HT-29 (cell line): ENCODE results near the gene RPS6KA4. TPM values are rescaled to one million over a fixed set of nuclear protein-coding genes. Genes with fewer than 3 reads are reported as not detected.

Experiments
- DNase-seq: peaks from one replicate; pipeline ENCODE4 v3.0.0-alpha.2; 2015; ENCODE audit warnings: low spot score
- total RNA-seq: library from RNA; depleted of rRNA; stranded (reverse); fragments of >200 nt; shearing (Covaris generic); gene quantifications from 2 replicates; pipeline ENCODE4 v1.2.3, GENCODE V29; 2014

The RPS6KA4 gene
- total RNA-seq, 1 experiment from 2014 or later = 149 TPM

DNA sequence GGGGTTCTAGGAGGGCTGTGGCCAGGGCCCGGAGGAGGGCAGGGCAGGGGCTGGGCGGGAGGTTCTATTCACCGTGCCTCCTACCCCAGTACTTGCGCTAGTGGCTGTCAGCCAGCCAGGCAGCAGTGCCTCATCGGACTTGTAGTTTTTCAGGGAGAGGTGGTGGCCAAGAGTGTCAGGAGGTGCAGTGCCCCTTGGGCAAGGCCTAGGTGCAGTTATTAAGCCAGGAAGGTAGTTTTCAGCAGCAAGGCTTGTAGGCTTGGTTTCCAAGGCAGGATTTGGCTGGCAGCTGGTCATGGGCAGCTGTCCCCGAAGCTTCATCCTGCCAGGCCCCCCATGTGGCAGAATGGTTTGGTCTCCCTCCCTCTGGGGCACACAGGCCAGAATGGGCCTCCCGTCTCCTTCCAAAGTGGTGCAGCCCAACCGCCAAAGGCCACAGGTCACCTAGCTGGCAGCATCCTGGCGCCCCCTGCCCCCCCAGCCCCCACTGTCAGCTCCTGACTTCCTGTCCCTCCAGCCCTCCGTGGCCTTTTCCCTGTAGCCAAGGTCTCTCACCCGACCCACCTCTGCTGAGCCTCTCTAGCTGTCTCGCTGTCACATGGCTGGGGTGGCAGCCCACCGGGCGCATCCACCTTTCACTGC, 10.5 kb upstream of the RPS6KA4 start:
- DNase-seq = no peak

DNA sequence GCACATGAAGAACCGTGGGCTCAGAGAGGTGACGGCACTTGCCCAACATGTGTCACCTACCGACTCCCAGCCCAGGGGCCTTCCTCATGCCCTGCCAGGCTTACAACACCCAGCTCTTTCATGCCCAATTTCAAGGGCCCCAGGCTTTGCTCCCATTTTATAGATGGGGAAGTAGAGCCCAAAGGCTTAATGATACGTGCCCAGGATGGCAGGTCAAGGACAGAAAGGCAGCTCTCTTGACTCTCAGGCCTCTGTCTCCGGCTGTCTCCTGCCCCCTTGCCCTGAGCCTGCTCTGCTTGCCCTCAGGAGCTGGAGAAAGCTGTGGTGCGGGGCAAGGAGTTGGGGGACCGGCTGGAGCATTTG, 10.0 kb upstream of the RPS6KA4 start:
- no peak for DNase-seq

DNA sequence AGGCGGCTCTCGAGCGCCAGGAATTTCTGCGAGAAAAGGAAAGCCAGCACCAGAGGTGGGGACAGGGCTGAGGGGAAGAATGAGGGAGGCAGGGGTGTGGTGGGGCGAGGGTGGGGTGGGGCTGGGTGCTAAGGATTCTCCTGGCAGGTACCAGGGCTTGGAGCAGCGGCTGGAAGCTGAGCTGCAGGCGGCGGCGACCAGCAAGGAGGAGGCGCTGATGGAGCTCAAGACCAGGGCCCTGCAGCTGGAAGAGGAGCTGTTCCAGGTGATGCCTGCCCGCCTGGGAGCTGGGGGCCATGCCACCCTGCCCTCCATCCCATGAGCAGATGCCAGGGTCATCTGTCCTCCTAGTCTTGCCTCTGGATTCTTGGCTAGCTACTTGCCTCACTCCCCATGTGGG, 9.6 kb upstream of the RPS6KA4 start:
- no peak for DNase-seq

DNA sequence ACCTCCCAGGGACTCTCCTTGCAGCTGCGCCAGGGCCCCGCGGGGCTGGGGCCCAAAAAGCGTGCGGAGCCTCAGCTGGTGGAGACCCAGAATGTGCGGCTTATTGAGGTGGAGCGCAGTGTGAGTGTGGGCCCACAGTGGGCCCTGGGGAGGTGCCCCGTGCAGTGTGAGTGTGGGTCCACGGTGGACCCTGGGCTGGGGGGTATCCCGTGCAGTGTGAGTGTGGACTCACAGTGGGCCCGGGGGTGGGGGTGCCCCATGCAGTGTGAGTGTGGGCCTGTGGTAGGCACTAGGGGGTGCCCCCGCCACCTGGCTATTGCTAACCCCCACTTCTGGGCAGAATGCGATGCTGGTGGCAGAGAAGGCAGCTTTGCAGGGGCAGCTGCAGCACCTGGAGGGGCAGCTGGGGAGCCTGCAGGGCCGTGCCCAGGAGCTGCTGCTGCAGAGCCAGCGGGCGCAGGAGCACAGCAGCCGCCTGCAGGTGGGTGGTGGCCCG, 7.8 kb upstream of the RPS6KA4 start:
- no peak for DNase-seq

DNA sequence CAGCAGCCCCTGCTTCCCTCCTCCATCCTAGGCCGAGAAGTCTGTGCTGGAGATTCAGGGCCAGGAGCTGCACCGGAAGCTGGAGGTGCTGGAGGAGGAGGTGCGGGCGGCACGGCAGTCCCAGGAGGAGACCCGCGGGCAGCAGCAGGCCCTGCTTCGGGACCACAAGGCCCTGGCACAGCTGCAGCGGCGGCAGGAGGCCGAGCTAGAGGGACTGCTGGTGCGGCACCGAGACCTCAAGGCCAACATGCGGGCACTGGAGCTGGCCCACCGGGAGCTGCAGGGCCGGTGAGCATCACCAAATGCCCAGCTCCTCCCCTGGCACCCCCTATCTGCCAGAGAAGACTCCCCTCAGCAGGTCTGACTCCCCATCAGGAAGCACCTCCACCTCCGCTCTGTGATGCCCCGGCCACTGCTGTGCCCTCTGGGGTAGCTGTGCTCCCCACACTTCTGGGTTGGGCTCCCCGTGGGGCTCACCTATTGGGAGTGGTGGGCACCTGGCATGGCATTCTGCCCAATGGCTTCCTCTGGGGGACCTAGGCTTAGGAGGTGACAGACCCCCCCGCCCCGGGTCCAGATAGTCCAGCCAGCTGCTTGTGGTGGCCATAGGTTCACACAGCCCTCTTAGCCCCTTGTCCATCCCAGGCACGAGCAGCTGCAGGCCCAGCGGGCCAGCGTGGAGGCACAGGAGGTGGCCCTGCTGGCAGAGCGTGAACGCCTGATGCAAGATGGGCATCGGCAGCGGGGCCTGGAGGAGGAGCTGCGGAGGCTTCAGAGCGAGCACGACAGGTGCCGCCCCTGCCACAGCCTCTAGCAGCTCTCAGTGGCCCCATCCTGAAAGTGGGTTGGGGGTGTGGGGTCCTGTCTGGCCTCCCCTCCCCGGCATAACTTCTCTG, 6.6 kb upstream of the RPS6KA4 start:
- DNase-seq = no peak

DNA sequence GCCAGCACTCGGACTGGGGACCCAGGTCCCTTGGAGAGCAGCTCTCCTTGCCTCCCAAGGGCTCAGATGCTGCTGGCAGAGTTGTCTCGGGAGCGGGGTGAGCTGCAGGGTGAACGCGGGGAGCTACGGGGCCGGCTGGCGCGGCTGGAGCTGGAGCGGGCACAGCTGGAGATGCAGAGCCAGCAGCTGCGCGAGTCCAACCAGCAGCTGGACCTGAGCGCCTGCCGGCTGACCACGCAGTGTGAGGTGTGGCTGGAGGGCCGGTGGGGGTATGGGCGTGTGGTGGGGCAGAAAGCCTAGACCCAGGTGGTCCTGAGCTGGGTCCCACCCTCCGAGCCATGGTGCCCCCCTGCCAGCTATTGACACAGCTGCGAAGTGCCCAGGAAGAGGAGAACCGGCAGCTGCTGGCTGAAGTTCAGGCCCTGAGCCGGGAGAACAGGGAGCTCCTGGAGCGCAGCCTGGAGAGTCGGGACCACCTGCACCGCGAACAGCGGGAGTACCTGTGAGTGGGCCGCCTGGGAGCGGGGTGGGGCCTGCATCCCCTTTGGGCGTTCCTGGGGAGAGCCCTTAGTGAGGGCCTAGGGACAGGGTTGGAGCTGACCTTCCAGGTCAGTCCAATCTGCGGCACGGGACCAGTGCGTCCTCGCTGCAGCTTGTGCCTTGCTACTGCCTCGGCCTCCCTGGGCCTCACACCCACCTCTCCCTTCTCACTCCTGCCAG, 5.8 kb upstream of the RPS6KA4 start:
- no peak for DNase-seq

DNA sequence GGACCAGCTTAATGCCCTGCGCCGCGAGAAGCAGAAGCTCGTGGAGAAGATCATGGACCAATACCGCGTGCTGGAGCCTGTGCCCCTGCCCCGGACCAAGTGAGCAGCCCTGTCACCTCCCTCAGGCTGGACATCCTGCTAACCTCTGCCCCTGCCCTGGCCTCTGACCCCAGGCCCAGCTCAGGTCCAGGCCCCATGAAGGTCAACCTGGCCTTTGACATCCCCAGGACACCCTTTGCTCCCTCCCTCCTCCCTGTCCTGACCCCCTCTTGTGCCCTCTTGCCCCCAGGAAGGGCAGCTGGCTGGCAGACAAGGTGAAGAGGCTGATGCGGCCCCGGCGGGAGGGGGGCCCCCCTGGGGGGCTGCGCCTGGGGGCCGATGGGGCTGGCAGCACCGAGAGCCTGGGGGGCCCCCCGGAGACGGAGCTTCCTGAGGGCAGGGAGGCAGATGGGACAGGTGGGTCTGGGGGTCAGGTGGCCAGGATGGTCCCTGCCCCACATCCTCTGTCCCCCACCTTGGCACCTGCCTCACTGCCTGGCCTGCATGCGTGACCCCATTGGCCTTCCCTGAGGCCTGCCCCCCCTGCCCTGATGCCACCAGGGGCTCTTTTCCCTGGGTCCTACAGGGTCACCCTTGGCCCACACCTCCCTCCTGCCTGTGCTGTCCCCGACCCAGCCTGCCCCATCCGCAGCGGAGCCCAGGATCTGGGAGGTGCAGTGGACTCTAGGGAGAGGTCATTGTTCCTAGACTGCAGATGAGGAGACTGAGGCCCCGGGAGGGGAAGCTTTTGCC, 5.1 kb upstream of the RPS6KA4 start:
- no peak for DNase-seq

DNA sequence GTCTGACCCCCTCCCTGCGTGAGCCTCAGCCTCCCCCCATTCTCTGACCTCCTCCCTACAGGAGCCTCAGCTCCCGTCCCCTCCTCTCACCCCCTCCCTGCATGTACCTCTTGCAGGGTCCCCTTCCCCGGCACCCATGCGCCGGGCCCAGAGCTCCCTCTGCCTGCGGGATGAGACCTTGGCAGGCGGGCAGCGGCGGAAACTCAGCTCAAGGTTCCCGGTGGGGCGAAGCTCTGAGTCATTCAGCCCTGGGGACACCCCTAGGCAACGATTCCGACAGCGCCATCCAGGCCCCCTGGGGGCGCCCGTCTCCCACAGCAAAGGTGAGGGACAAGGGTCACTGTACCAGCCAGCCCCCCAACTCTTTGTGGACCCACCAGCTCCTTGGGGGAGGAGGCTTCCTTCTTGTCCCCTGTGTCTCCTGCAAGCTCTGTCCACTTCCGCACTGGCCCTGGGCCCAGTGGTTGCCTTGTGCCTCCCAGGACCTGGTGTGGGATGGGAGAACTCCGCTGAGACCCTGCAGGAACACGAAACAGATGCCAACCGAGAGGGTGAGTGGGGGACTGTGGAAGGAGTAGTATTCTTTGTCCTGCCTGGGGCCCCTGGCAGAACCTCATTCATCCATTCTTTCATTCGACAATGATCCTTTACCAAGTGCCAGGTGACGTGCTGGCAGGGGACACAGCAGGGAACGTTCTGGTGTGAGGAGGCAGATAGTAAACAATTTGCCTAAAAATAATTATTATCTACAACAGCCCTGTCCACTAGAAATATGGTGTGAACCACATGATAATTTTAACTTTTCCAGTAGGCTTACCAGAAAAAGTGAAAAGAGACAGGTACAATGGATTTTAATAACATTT, 3.7 kb upstream of the RPS6KA4 start:
- peak; percentile 94 for DNase-seq

DNA sequence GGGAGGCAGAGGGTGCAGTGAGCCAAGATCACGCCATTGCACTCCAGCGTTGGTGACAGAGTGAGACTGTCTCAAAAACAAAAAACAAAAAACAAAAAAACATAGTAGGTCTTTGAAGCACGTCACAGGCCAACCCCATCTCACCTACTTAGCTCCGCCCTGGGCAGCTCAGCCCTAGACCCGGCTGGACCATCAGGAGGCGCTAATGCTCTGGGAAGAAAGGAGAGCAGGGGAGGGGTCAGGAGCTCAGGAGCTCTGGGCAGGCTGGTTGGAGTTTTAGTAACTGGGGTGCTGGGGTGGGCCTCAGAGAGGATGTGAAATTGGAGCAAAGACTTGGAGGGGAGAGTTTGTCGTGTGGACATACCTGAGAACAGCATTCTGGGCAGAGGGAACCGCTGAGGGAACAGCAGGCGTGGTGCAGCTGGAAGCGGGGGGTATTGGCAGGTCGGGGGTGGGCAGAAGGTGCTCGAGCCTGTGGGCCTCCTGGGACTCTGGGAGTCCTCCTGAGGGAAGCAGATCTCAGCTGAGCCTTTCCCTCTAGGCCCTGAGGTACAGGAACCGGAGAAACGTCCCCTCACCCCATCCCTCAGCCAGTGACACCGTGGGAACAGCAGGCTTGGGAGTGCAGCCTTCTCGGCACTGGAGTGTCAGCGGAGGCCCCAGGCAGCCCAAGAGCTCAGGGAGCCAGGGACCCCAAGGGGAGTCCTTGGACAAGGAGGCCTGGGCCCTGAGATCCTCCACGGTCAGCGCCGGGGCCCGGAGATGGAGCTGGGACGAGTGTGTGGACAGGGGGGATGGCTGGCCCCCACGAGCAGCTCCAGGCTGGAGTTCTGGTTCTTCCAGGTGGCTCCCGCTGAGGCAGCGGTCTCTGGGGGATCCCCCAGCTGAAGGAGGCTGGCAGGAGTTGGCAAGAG, 2.2 kb upstream of the RPS6KA4 start:
- DNase-seq = peak; percentile 66

DNA sequence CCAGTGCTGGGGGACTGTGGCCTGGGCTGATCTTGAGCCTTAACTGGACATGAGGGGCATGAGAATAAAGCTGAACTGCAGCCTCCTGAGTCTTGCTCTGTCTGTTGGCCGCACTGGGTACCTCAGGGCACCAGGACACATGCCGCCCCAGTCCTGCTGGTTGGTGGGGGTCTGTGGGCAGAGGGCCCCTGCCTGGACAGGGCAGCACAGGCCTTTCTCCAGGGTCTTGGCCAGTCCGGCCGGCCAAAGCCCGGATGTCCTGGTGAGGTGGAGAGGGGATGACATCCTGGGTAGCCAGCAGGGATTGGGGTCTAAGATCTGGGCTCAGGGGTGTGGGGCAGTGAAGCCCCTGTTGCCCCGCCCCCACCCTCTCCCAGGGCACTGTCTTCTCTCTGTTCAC, 1.5 kb upstream of the RPS6KA4 start:
- no peak for DNase-seq

DNA sequence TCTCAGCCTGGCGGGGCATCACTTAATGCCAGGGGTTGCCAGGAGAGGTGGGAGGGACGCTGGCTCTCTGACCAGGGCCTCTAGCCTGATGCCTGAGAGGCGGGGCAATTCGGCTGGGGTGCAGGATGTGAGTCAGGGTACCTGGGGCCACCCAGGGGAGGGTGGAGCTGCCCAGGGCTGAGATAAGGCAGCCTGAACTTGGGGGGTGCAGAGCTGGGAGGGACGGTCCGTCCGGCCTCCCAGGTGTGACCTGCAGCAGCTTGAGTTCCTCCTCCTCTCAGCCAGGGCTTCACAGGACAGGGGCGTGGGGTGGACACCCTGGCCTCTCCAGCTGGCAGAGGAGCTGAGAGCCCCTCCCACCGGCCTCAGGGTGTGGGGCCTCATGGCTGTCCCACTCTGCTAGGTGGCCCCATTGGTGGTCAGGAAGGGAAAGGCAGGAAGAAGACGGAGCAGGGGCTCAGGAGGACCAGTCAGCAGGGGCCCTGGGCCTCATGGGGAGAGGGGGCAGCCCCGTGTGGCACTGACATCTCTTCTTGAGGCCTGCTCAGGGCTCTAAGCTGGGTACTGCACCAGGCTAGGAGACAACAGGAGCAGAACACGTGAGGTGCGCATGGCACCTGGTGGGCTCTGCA, 942 bp upstream of the RPS6KA4 start:
- peak; percentile 67 for DNase-seq

DNA sequence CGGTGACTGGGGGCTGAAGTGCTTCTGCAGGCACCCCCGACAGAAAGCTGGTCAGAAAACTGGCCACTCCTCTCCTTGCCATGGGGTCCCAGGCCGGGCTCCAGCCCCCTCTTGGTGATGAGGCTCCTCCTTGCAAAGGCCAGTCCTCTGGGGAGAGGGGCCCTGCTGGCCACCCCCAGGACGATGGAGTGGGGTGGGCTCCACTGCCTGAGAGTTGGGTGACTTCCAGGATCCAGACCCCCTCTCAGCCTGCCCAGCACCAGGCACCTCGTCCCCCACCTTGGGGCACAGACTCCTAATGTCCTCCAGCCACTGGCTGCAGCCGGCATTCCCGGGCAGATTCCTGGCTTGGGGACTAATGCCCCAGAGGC, 441 bp upstream of the RPS6KA4 start:
- no peak for DNase-seq

DNA sequence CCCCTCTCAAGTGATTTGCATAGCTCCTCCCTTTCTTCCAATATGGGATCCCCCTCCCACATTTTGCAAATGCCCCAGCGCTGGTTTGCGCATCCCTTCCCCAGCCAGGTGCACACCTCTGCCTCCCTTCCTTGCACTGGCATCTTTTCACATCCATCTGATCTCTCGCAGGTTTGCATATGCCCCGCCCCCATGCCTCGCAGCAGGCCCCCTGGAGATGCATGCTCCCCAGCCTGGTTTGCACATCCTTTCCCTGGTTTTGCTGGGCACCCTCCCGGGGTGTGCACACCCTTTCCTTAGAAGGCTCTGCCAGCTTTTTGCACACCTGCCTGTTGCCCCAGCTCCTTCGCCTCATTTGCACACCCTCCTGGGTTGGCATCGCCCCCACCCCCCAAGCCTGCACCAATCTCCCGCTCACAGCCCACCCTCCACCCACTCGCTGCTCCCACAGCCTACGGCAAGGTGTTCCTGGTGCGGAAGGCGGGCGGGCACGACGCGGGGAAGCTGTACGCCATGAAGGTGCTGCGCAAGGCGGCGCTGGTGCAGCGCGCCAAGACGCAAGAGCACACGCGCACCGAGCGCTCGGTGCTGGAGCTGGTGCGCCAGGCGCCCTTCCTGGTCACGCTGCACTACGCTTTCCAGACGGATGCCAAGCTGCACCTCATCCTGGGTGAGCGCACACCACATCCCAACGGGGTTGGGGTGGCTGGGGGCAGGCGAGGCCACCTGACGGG, 917 bp downstream of the RPS6KA4 start:
- no peak for DNase-seq

DNA sequence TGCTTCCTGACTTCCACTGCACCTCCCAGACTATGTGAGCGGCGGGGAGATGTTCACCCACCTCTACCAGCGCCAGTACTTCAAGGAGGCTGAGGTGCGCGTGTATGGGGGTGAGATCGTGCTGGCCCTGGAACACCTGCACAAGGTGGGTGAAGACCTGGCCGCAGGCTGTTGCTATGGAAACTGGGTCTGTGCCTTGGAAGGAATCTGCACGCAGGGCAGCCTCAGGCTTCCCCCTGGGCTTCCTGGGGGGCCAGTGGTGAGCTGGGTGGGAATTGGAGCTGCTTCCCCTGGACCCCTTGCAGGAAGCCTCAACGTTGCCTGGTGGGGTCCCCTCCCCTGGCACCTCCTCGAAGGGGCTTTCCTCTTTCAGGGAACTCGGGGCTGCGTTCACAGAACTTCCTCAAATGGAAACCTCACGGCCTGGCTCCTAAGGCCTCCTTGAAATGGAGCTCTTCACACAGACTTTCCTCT, 1.5 kb downstream of the RPS6KA4 start:
- DNase-seq = no peak

DNA sequence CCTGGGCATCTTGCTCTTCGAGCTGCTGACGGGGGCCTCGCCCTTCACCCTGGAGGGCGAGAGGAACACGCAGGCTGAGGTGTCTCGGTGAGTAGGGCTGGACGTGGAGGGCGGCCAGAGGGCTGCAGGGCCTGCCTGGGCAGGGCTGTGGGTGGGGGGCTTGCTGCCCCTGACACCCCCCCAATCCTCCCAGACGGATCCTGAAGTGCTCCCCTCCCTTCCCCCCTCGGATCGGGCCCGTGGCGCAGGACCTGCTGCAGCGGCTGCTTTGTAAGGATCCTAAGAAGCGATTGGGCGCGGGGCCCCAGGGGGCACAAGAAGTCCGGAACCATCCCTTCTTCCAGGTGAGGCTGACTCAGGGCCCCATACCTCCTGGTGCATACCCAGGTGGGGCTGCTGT, 2.7 kb downstream of the RPS6KA4 start:
- DNase-seq = no peak

DNA sequence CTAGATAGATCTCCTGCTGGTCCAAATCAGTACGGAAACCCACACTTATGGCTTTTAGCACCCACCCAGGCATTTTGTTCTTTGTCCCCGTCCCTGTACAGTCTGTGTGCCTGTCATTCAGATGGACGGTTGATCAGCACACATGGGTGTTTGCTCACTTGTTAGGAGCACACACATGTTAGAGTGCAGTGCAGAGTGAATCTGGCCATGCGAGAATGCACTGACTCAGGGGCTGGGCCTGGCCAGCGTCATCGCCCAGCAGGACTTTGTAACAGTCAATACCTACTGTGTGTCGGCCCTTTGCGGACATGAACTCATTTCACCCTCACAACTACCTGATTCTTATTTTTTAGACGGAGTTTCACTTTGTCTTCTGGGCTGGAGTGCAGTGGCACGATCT, 3.4 kb downstream of the RPS6KA4 start:
- no peak for DNase-seq

DNA sequence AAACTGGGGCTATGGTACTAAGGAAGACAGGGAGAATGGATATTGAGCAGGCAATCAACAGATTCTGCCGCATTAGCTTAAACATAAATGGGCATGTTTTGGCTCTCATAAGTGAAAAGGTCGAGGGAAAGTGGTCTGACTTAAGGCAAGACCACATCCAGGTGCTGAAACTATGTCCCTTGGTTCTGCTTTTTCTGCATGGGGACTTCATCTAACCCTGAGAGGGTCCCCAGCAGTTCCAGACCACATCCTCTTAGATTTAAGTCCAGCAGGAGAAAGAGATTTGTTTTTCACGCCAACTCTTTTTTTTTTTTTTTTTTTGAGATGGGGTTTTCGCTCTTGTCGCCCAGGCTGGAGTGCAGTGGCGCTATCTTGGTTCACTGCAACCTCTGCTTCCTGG, 5.5 kb downstream of the RPS6KA4 start:
- DNase-seq = no peak

DNA sequence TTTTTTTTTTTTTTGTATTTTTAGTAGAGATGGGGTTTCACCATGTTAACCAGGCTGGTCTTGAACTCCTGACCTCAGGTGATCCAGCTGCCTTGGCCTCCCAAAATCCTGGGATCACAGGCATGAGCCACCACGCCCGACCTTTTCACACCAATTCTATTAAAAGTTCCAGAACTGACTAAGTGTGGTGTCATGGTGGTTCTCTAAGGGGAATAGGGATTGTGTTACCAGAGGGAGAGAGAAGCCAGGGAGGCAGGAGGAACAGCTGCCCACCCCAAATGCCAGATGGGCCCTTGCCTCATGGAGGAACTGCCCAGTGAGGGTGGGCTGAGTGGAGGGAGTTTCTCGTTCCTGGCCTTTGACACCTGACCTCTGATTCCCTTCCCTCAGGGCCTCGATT, 5.9 kb downstream of the RPS6KA4 start:
- no peak for DNase-seq
